Calu3 (cell line): ENCODE measurements around the gene LMO3. TPM values are rescaled to one million over a fixed set of nuclear protein-coding genes. Genes with fewer than 3 reads are reported as not detected.

Experiments
- BruUV-seq: library from RNA; stranded (reverse); fragments of 400-500 nt; replicated peaks from 2 replicates; lab custom pipeline; 2021; lab: Mats Ljungman, UMichigan
- CTCF ChIA-PET: fragments of 300-600 bp; sonication (Branson Sonifier 250); formaldehyde crosslinking; loops from one replicate; lab custom pipeline; 2022; ENCODE audit warnings: antibody characterized with exemption; lab: Charles Lee
- DNase-seq: peaks from one replicate; pipeline ENCODE4 v3.0.0; 2022
- H3K27ac Mint-ChIP-seq: one replicate; pipeline ENCODE4 v1.8.0; 2022; ENCODE audit warnings: mixed read lengths; ENCODE audit not compliant: unreplicated experiment
- H3K27me3 Mint-ChIP-seq: one replicate; pipeline ENCODE4 v1.8.0; 2022; ENCODE audit warnings: mixed read lengths; ENCODE audit not compliant: unreplicated experiment
- H3K36me3 Mint-ChIP-seq: one replicate; pipeline ENCODE4 v1.8.0; 2022; ENCODE audit warnings: mild to moderate bottlenecking, moderate library complexity, mixed read lengths; ENCODE audit not compliant: insufficient read depth, unreplicated experiment
- H3K4me1 Mint-ChIP-seq: one replicate; pipeline ENCODE4 v1.8.0; 2022; ENCODE audit warnings: mild to moderate bottlenecking, low read depth, mixed read lengths; ENCODE audit not compliant: unreplicated experiment
- H3K4me3 Mint-ChIP-seq: one replicate; pipeline ENCODE4 v1.8.0; 2022; ENCODE audit warnings: mild to moderate bottlenecking, low read depth, moderate library complexity, mixed read lengths; ENCODE audit not compliant: unreplicated experiment
- H3K9me3 Mint-ChIP-seq: one replicate; pipeline ENCODE4 v1.8.0; 2022; ENCODE audit warnings: low read depth, mixed read lengths; ENCODE audit not compliant: unreplicated experiment
- CTCF ChIP-seq: fragments of 200-600 bp; IDR thresholded peaks from one replicate; pipeline ENCODE4 v1.8.0; 2022; ENCODE audit warnings: antibody characterized with exemption; ENCODE audit not compliant: unreplicated experiment
- intact Hi-C: fragments of 100-400 bp; cut with micrococcal nuclease; formaldehyde crosslinking; loops from one replicate; pipeline ENCODE4 v1.10.0; 2022; ENCODE audit not compliant: unreplicated experiment
- total RNA-seq: library from RNA; stranded (reverse); gene quantifications from 2 replicates; pipeline ENCODE4 v1.2.3, GENCODE V29; 2022

The LMO3 gene
- total RNA-seq, 1 experiment from 2014 or later: not detected

GRCh38 chr12:16506394-16506793, 99.6 kb downstream of the LMO3 start:
- DNase-seq: no peak
- no peaks in the 10 kb centered on the region for H3K27me3 Mint-ChIP-seq
- H3K4me3 Mint-ChIP-seq: no peak overlapping the region
- H3K36me3 Mint-ChIP-seq: no peaks in the 10 kb centered on the region
- no peak for TF ChIP-seq CTCF
- BruUV-seq: no TSS peak
- H3K4me1 Mint-ChIP-seq: no peaks in the 10 kb centered on the region
- no peak overlapping the region for H3K27ac Mint-ChIP-seq
- intact Hi-C loops: no loop called here
- CTCF ChIA-PET: no interaction called here
- no peaks in the 10 kb centered on the region for H3K9me3 Mint-ChIP-seq

- no peak for DNase-seq
- intact Hi-C loops: no loop called here
- Mint-ChIP-seq H3K4me1 (no peaks in the 10 kb centered on the region), H3K9me3 (no peaks in the 10 kb centered on the region), H3K4me3 (no peak overlapping the region), H3K27me3 (no peaks in the 10 kb centered on the region), H3K27ac (no peak overlapping the region), H3K36me3 (no peaks in the 10 kb centered on the region)
- BruUV-seq: no TSS peak
- CTCF ChIA-PET: no interaction called here
- TF ChIP-seq CTCF: no peak
Measured at GRCh38 chr12:16504200-16504599, 101.8 kb downstream of the LMO3 start.

GRCh38 chr12:16499611-16500010, 106.4 kb downstream of the LMO3 start:
- TF ChIP-seq CTCF: no peak

More at GRCh38 chr12:16499611-16500010, 106.4 kb downstream of the LMO3 start:
- no peaks in the 10 kb centered on the region for H3K9me3 Mint-ChIP-seq
- no peaks in the 10 kb centered on the region for H3K36me3 Mint-ChIP-seq
- H3K27me3 Mint-ChIP-seq: no peaks in the 10 kb centered on the region
- no peak overlapping the region for H3K27ac Mint-ChIP-seq
- no peak for DNase-seq
- no peaks in the 10 kb centered on the region for H3K4me1 Mint-ChIP-seq
- H3K4me3 Mint-ChIP-seq: no peak overlapping the region
- intact Hi-C loops: no loop called here
- CTCF ChIA-PET: no interaction called here
- no TSS peak for BruUV-seq
